Esophagus mucosa (tissue), 1 donor: ENCODE measurements around the gene KCNA4. TPM values are rescaled to one million over a fixed set of nuclear protein-coding genes. Genes with fewer than 3 reads are reported as not detected.
"Not testable (repeated sequence)": the region's sequence is repeated elsewhere in the genome, so short reads cannot be mapped to it uniquely, and the experiment has no call there.

ENCODE experiments used
- ATAC-seq: fragments of 200-7000 bp; cut with Tn5 transposase; one replicate; pipeline ENCODE4 v1.9.1; 2020
- total RNA-seq: library from RNA; stranded (reverse); gene quantifications from one replicate; pipeline ENCODE4 v1.2.4, GENCODE V29; 2023
- donor health status: DM: yes; HTN: yes; CAD: no.

KCNA4 gene
- total RNA-seq: not detected

GRCh38 chr11:30016588-30017363 lies at the start of gene KCNA4:
KCNA4 (minus strand) TSS chr11:30017030; CDS start chr11:30012678, 4,352 bp downstream.
- no peak for ATAC-seq

DNA sequence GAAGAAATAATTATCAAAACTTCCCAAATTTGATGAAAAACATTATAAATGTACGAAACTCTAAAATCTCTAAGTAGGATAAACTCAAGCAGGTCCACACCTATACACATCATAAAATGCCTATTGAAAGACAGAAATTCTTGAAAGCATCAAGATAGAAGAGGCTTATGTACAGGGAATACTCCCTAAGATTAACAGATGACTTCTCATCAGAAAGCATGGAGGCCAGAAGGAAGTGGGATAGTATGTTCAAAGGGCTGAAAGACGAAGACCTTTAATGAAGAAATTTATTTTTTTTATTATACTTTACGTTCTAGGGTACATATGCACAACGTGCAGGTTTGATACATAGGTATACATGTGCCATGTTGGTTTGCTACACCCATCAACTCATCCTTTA lies 45.3 kb upstream of the KCNA4 start:
- ATAC-seq: no peak

GRCh38 chr11:30059172-30059815 lies 42.5 kb upstream of the KCNA4 start:
- no peak for ATAC-seq

DNA sequence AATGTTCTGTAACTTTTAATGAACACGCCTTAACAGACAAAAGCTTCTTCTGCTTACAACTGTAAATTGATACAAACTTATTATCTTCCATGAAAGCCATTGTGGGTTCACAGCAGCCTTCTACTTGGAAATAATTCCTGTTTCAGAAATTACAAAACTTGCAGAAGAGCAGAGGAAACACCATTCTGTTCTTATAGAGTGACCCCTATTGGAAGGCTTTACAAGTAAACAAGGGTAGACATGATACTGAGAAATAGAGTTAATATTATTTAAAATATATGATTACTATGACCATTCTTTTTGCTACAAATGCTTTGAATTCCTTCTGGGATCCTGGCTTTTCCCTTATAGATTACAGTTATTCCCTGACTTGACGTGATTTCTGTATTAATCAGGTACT lies 32.4 kb upstream of the KCNA4 start:
- ATAC-seq: no peak

DNA sequence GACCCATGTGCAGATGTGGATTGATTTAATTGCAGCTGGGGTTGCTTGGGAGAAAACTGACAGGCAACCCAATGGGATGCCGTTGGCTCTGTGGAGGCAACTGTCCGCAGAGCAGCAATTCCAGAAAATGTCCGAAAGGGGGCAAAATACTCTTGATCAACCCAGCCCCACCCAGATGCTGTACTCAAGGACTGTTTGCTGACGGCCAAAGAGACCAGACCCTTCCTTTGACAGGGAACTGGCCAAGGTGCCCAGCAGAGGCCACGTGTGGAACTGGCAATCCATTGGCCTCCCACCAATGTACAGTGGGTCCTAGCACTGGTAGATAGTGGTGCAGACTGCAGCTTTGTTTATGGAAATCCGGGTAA lies 29.7 kb upstream of the KCNA4 start:
- ATAC-seq: no peak

GRCh38 chr11:30045921-30046577 lies 29.2 kb upstream of the KCNA4 start:
- no peak for ATAC-seq

DNA sequence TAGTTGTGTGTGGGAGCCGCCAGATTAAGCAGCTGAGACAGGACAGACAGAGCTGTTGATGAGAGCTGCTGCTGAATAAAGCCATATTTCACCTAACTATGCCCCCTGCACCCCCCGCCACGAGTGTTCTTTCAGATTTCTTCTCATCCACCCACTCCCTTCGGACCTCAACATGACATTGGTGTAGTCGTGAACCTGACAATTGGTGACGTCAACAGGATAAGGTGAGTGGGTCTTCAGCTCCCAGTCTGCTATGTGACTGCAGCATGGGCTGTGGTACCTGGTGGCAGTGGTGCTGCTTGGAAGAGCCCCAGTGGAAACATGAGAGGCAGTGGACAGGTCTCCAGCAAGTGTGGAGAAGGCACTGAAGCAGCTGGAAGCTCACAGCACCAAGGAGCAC lies 28.3 kb upstream of the KCNA4 start:
- no peak for ATAC-seq

DNA sequence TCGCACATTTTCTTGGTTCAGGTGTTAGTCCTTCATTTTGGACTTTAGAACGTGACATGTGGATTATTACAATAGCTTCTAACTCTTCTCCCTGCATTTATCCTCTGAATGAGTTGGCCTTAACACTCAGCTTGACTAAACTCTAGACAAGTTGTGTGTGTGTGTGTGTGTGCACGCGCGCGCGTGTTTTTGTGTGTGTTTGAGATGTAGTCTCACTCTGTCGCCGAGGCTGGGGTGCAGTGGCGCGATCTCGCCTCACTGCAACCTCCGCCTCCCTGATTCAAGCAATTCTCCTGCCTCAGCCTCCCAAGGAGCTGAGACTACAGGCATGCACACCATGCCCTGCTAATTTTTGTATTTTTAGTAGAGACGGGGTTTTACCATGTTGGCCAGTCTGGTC lies 24.3 kb upstream of the KCNA4 start:
- ATAC-seq: no peak

DNA sequence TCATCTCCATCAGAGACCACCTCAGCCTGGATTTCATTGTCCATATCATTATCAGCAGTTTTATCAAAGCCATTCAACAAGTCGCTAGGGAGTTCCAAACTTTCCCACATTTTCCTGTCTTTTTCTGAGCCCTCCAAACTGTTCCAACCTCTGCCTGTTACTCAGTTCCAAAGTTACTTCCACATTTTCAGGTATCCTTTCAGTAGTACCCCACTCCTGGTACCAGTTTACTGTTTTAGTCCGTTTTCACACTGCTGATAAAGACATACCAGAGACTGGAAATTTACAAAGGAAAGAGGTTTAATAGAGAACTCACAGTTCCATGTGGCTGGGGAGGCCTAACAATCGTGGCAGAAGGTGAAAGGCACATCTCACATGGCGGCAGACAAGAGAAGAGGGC lies 17.9 kb upstream of the KCNA4 start:
- not testable (repeated sequence) for ATAC-seq

DNA sequence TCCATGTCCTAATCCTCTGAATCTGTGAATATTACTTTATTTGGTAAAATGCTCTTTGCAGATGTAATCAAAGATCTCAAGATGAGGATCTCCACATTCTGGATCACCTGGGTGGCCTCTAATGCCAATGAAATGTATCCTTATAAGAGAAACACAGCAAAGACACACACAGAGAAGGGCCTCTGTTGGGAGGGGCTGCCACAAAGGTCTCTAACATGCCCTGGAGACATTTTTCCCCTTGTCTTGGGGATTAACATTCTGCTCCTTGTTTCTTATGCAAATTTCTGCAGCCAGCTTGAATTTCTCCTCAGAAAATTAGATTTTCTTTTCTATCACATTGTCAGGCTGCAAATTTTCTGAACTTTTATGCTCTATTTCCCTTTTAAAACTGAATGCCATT lies 17.3 kb upstream of the KCNA4 start:
- ATAC-seq: not testable (repeated sequence)

DNA sequence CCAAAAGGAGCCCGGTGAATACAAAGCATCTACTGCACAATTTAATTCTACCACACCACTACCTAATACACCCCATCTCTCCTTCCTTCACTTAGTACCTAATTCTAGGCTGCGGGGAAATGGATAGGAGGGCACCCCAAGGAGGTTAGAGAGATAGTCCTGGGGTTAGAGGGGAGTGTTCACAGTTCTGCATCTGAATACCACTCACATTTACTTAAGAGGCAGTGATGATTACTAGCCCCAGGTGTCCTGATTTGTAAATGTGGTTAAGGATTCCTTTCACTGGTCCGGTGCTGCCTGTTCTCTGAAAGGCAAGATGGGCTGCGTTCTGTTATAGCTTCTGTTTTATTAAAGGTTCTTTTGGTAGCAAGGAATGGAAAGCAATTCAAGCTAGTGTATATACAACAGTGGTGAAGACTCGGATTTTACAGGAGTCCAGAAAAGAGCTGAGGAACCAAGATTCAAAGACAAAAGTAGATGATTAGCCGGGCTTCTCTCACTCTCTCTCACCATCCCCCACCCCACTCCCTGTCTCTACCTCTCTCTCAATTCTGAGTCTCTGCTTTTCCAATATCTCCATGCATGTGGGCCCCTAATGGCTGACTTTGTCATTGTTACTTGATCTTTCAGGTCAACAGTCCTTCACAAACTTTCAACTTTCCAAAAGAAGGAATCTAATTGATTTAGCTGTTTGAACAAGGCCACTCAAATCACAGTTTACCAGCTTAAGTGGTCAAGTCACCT lies 8.7 kb upstream of the KCNA4 start:
- no peak for ATAC-seq

- no peak for ATAC-seq
Observed at GRCh38 chr11:30023074-30023473, 6.2 kb upstream of the KCNA4 start.

GRCh38 chr11:30019481-30019880 lies 2.7 kb upstream of the KCNA4 start:
- ATAC-seq: no peak

DNA sequence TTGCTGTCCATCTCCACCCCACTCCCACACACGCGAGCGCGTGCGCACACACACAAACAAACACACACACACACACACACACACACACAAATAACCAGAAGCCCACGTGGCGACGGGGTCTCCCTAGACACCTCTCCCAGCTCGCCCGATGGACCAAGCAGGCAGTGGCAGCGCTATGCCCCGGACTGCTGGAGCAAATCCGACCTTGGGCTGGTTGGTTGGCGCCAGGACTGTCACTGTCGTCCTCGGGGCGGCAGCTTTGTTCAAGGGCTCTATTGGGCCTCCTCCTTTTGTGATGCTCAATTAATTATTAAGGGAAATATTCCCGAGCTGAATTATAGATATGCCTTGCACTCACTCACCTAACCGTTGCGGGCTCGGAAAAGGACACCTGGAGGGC lies 1.7 kb upstream of the KCNA4 start:
- no peak for ATAC-seq

GRCh38 chr11:30017445-30017895 lies 640 bp upstream of the KCNA4 start:
- no peak for ATAC-seq

GRCh38 chr11:30015725-30016412 lies 961 bp downstream of the KCNA4 start:
- no peak for ATAC-seq

- no peak for ATAC-seq
Observed at GRCh38 chr11:30012346-30012745, 4.5 kb downstream of the KCNA4 start.

DNA sequence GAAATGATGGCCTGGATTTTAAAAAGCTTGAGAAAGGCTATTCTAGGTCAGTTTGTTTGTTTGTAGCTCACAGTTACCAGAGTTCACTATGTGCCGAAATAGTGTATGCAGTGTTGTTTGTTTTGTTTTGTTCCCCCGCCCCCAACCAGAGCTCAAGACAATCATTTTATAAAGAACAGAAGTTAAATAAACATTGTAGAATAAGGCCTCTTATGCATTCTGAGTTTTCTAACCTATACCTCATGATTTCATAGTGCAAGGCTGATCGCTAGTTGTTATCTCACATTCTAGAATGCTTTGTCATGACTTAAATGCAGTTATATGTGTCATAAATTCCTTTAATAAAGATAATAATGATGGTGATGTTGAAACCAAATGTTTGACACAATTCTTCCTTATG lies 7.8 kb downstream of the KCNA4 start:
- no peak for ATAC-seq

GRCh38 chr11:30006876-30007275 lies 10.0 kb downstream of the KCNA4 start:
- ATAC-seq: no peak

DNA sequence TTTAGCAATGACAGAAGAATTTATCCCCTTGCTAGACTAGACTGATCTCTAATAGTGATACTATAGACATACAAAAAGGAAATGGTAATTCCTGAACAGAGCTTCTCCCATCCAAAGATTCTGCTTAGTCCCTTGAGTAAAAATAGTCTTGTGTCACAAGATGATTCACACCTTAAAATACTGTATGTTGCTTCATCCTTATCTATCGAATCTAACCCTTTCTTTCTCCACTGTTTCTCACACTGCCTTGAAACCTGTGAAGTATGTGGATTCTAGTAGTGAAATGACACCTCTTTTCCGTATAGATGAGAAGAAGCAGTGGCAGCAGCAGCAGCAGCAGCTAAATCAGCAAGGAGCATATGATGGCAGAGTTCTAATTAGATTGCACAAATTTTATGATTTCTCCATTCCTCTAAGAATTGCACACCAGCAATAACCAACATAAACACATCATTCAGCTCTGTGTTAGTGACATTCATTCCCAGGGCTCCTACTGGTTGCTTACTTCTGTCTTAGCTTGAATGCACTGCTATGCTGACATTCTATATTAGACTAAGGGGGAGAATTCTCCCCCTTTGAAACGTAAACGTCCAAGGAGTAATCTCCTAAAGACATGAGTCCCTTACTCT lies 14.6 kb downstream of the KCNA4 start:
- no peak for ATAC-seq

- ATAC-seq: no peak
Observed at GRCh38 chr11:30000986-30001750, 15.7 kb downstream of the KCNA4 start.
